Body of pancreas (tissue), 4 donors: ENCODE data around the gene LAMA4. TPM values are rescaled to one million over a fixed set of nuclear protein-coding genes. Genes with fewer than 3 reads are reported as not detected.

Experiments
- ATAC-seq: fragments of 150-250 bp; one replicate; pipeline ENCODE4 v1.9.1; 2016
- DNase-seq, 4 donors: peaks; one replicate each; pipeline ENCODE4 v3.0.0-alpha.2; 2019
- H3K27ac ChIP-seq, 4 donors: fragments of 200-600 bp; sonication (generic); 1 replicate in 3 of 4; 2 replicates in 1 of 4; pipeline versions ENCODE4 v1.5.1 to v1.6.1; 2016 to 2019; ENCODE audit warnings: mild to moderate bottlenecking in 1 of 4, mixed read lengths in 1 of 4, moderate library complexity in 1 of 4
- H3K27me3 ChIP-seq, 2 donors: fragments of 200-600 bp; sonication (generic); one replicate each; pipeline ENCODE4 v1.6.0; 2016; ENCODE audit warnings: mild to moderate bottlenecking in 1 of 2
- H3K36me3 ChIP-seq, 2 donors: fragments of 200-600 bp; sonication (generic); replicated peaks in 1 of 2; 2 replicates each; pipeline ENCODE4 v1.5.1; 2016; ENCODE audit warnings: low read depth in 2 of 2; ENCODE audit not compliant: insufficient read depth in 1 of 2
- H3K4me1 ChIP-seq: fragments of 200-600 bp; sonication (generic); one replicate; pipeline ENCODE4 v1.6.0; 2016
- H3K4me3 ChIP-seq, 2 donors: fragments of 200-600 bp; sonication (generic); 1 replicate in 1 of 2; 2 replicates in 1 of 2; pipeline ENCODE4 v1.5.1; 2016 to 2019
- H3K9me3 ChIP-seq, 3 donors: fragments of 200-600 bp; sonication (generic); 1 replicate in 2 of 3; 2 replicates in 1 of 3; pipeline ENCODE4 v1.5.1; 2016
- POLR2A ChIP-seq, 3 donors: fragments of 450-650 bp; IDR thresholded peaks; one replicate each; pipeline ENCODE4 v1.6.1; 2016; ENCODE audit warnings: antibody characterized with exemption in 3 of 3, mild to moderate bottlenecking in 2 of 3
- WGBS, 2 donors: methylation state at CpG; one replicate each; pipeline ENCODE4 v1.1.5; 2017; 5-methylcytosine and 5-hydroxymethylcytosine counted together
- intact Hi-C: fragments of 100-400 bp; cut with DNase I; formaldehyde crosslinking; loops from one replicate; pipeline ENCODE4 v1.15.1; 2023
- total RNA-seq, 2 donors: library from RNA; depleted of rRNA; stranded (reverse); fragments of >200 nt; gene quantifications; one replicate each; pipeline ENCODE4 v1.1.0, GENCODE V29; 2016
- TF ChIP-seq, protein P1 (sequence below), 7 experiments: fragments of 450-650 bp in 4 of 7; fragments of 200-600 bp in 3 of 7; sonication (generic) in 3 of 7; IDR thresholded peaks; one replicate each; pipeline ENCODE4 v1.5.1; 2016 to 2019; ENCODE audit warnings: antibody characterized with exemption in 7 of 7

LAMA4 gene
- total RNA-seq, 2 donors from 2014 or later: 10.6 to 27.0 TPM

DNA sequence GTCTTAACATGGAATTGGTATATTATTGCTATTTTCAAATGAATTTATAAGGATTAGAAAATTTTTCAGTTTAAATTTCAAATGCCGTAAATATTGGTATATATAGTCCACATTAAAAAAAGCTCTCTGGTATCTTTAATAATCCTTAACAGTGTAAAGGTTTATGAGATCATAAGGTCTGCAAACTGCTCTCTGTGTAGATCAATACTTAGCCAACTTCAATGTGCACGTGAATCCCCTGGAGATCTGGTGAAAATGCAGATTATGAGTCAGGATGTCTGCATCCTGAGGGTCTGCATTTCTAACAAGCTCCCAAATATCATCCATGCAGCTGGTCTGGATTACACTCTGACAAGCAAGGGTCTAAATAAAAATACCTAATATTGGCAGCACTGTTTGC lies 43.5 kb downstream of the LAMA4 start:
- no peaks in the 10 kb centered on the region for H3K9me3 ChIP-seq
- DNase-seq: no peak
- WGBS, 2 donors: 64 to 71% methylated on average over 2 of the region's 2 CpGs
- no peaks in the 10 kb centered on the region for H3K36me3 ChIP-seq
- no peak overlapping the region for H3K4me3 ChIP-seq
- TF ChIP-seq POLR2A (IDR thresholded peaks at IDR 0.05): no peak
- intact Hi-C loops: no loop called here
- no peaks in the 10 kb centered on the region for H3K4me1 ChIP-seq
- no peaks in the 10 kb centered on the region for H3K27me3 ChIP-seq
- no peak for ATAC-seq
- no peak overlapping the region for H3K27ac ChIP-seq

DNA sequence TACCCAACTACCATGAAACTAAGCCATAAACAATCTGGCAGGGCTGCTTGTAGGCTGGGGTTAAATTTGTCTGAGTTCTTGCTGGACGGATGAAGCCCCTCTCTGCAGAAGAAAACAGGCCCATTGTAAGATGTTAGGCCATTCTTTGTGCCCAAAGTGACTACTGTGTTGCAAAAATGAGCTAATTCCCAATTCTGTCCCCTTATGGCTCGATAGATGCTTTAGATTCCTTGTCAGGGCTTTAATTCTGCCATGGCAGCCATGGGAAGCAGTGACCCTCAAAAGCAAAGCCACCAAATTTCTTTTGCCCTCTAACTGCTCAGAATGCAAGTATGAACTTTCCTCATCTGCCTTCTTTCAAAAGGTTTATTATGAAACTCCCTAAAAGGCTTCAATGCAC lies 45.2 kb downstream of the LAMA4 start:
- ATAC-seq (no peak), DNase-seq (no peak)
- Histone ChIP-seq H3K9me3 (no peaks in the 10 kb centered on the region), H3K27me3 (no peaks in the 10 kb centered on the region), H3K4me3 (no peak overlapping the region), H3K27ac (no peak overlapping the region), H3K36me3 (no peaks in the 10 kb centered on the region), H3K4me1 (no peaks in the 10 kb centered on the region)
- 56 to 68% methylated on average over 2 of the region's 2 CpGs for WGBS, 2 donors
- TF ChIP-seq POLR2A (IDR thresholded peaks at IDR 0.05): no peak
- TF ChIP-seq, protein P1, sequence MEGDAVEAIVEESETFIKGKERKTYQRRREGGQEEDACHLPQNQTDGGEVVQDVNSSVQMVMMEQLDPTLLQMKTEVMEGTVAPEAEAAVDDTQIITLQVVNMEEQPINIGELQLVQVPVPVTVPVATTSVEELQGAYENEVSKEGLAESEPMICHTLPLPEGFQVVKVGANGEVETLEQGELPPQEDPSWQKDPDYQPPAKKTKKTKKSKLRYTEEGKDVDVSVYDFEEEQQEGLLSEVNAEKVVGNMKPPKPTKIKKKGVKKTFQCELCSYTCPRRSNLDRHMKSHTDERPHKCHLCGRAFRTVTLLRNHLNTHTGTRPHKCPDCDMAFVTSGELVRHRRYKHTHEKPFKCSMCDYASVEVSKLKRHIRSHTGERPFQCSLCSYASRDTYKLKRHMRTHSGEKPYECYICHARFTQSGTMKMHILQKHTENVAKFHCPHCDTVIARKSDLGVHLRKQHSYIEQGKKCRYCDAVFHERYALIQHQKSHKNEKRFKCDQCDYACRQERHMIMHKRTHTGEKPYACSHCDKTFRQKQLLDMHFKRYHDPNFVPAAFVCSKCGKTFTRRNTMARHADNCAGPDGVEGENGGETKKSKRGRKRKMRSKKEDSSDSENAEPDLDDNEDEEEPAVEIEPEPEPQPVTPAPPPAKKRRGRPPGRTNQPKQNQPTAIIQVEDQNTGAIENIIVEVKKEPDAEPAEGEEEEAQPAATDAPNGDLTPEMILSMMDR (IDR thresholded peaks at IDR 0.05): no peak
- intact Hi-C loops: no loop called here

DNA sequence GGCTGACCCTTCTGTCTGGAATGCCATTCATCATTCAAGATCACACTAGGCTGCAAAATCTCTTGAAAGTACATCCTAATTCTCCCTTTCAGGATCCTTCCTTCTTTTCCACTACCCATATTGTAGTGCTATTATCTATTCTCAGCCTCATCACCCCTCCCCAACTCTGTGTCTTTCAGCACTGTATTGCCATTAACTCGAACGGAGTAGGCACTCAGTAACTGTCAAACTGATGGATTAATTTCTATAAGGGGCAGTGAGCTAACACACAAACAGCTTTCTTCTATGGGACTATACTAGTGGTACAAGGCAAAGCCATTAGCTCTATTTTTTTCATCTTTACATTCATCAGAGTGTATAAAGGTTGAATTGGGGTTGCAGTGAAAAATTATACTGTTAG lies 46.6 kb downstream of the LAMA4 start:
- no peak for DNase-seq
- WGBS, 2 donors: 38 to 51% methylated on average over 2 of the region's 2 CpGs
- Histone ChIP-seq H3K9me3 (no peaks in the 10 kb centered on the region), H3K27me3 (no peaks in the 10 kb centered on the region), H3K4me3 (no peak overlapping the region), H3K27ac (no peak overlapping the region), H3K36me3 (no peaks in the 10 kb centered on the region), H3K4me1 (no peaks in the 10 kb centered on the region)
- intact Hi-C loops: no loop called here
- TF ChIP-seq POLR2A (IDR thresholded peaks at IDR 0.05): no peak
- TF ChIP-seq, protein P1 (IDR thresholded peaks at IDR 0.05): no peak
- no peak for ATAC-seq

DNA sequence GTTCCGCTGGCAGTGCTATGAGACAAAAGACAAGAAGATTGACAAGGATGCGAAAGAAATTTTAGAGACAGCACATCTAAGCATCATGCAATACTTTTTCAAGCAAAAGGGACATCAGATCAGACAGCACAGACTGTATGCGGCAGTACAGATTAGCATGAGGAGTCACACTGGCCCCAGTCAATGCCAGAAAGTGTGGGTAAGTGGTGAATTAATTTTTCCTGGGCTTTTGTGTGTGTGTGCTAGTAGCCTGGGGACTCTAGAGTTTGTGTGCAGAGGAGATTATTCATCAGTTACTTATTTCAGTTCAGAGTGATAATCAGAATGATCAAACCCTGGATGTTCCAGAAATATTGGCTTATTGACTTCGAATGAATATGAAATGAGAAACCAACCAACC lies 47.2 kb downstream of the LAMA4 start:
- no peak for TF ChIP-seq POLR2A (IDR thresholded peaks at IDR 0.05)
- TF ChIP-seq, protein P1 (IDR thresholded peaks at IDR 0.05): no peak
- no peaks in the 10 kb centered on the region for H3K9me3 ChIP-seq
- intact Hi-C loops: no loop called here

DNA sequence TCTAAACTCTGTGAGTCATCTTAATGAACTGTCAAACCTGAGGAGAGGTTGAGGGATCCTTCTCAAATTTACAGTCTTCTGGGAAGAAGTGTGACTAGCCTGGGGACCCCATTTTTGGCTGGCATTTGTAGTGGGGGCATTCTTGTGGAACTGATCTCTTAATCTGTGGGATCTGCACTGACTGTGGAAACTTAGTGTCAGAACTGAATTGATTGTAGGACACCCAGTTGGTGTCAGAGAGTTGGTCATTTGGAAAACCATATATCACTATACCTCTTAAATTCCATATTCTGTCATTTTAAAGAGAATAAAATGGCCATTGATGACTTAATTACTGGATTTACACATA lies 48.3 kb downstream of the LAMA4 start:
- ATAC-seq (no peak), DNase-seq (no peak)
- H3K9me3 ChIP-seq: no peaks in the 10 kb centered on the region
- H3K27ac ChIP-seq: no peak overlapping the region
- H3K4me1 ChIP-seq: no peaks in the 10 kb centered on the region
- intact Hi-C loops: no loop called here
- H3K36me3 ChIP-seq: no peaks in the 10 kb centered on the region
- no peak overlapping the region for H3K4me3 ChIP-seq
- H3K27me3 ChIP-seq: no peaks in the 10 kb centered on the region
- TF ChIP-seq, protein P1 (IDR thresholded peaks at IDR 0.05): no peak
- no peak for TF ChIP-seq POLR2A (IDR thresholded peaks at IDR 0.05)

More for the DNA sequence above, 47.2 kb downstream of the LAMA4 start:
- H3K27me3 ChIP-seq: no peaks in the 10 kb centered on the region
- H3K4me3 ChIP-seq: no peak overlapping the region
- 75 to 77% methylated on average over 4 of the region's 4 CpGs for WGBS, 2 donors
- H3K27ac ChIP-seq: no peak overlapping the region
- no peaks in the 10 kb centered on the region for H3K4me1 ChIP-seq
- ATAC-seq (no peak), DNase-seq (no peak)
- no peaks in the 10 kb centered on the region for H3K36me3 ChIP-seq
